Upper lobe of left lung (tissue), 6 donors: ENCODE measurements around the gene PRC1. TPM values are rescaled to one million over a fixed set of nuclear protein-coding genes. Genes with fewer than 3 reads are reported as not detected.

Source experiments
- ATAC-seq, 2 donors: fragments of 200-7000 bp; cut with Tn5 transposase; one replicate each; pipeline ENCODE4 v1.9.1; 2022; ENCODE audit warnings: mild to moderate bottlenecking in 2 of 2, moderate library complexity in 2 of 2; ENCODE audit not compliant: low FRiP score in 2 of 2
- DNase-seq, 2 donors: peaks; one replicate each; pipeline ENCODE4 v3.0.0-alpha.2; 2019 to 2020
- H3K27ac ChIP-seq, 4 donors: fragments of 200-600 bp; sonication (generic); one replicate each; pipeline ENCODE4 v1.5.1; 2016 to 2019
- H3K27me3 ChIP-seq, 4 donors: fragments of 200-600 bp; sonication (generic); one replicate each; pipeline ENCODE4 v1.5.1; 2017 to 2019
- H3K36me3 ChIP-seq, 4 donors: fragments of 200-600 bp; sonication (generic); one replicate each; pipeline ENCODE4 v1.5.1; 2016 to 2019
- H3K4me1 ChIP-seq, 4 donors: fragments of 200-600 bp; sonication (generic); one replicate each; pipeline ENCODE4 v1.5.1; 2018 to 2019
- H3K4me3 ChIP-seq, 4 donors: fragments of 200-600 bp; sonication (generic); one replicate each; pipeline ENCODE4 v1.5.1; 2017 to 2019; ENCODE audit warnings: mild to moderate bottlenecking in 2 of 4, moderate library complexity in 1 of 4
- H3K9me3 ChIP-seq, 4 donors: fragments of 200-600 bp; sonication (generic); one replicate each; pipeline ENCODE4 v1.5.1; 2018 to 2019
- EP300 ChIP-seq, 4 donors: sonication (generic); formaldehyde crosslinking; IDR thresholded peaks; one replicate each; pipeline ENCODE4 v1.5.1; 2017; ENCODE audit warnings: antibody characterized with exemption in 4 of 4, control low read depth in 2 of 4
- POLR2A ChIP-seq, 4 donors: fragments of 450-650 bp; IDR thresholded peaks; one replicate each; pipeline ENCODE4 v1.5.1; 2016 to 2017; ENCODE audit warnings: antibody characterized with exemption in 4 of 4, mild to moderate bottlenecking in 2 of 4
- POLR2AphosphoS5 ChIP-seq, 2 donors: sonication (generic); formaldehyde crosslinking; IDR thresholded peaks; one replicate each; pipeline ENCODE4 v1.5.1; 2017; ENCODE audit warnings: antibody characterized with exemption in 2 of 2
- WGBS, 2 donors: methylation state at CpG; one replicate each; pipeline ENCODE4 v1.1.5; 2017 to 2018; 5-methylcytosine and 5-hydroxymethylcytosine counted together
- total RNA-seq, 6 donors: library from RNA; depleted of rRNA in 4 of 6; stranded (reverse); fragments of >200 nt in 4 of 6; gene quantifications; one replicate each; pipeline versions ENCODE4 v1.1.0 to v1.2.1, GENCODE V29; 2016 to 2021
- TF ChIP-seq, protein P1 (sequence below), 6 experiments: fragments of 450-650 bp in 4 of 6; fragments of 200-600 bp in 2 of 6; sonication (generic) in 2 of 6; IDR thresholded peaks; one replicate each; pipeline ENCODE4 v1.5.1; 2016 to 2019; ENCODE audit warnings: antibody characterized with exemption in 6 of 6
- donor health status: DM: no; HTN: no; CAD: no; lungs with moderate emphysema.
- donor health status: DM: no; HTN: yes; CAD: no; lungs with severe emphysema.

The PRC1 gene
- total RNA-seq, 6 donors from 2014 or later, result 4.1 to 20.0 (median 10.7) TPM

DNA sequence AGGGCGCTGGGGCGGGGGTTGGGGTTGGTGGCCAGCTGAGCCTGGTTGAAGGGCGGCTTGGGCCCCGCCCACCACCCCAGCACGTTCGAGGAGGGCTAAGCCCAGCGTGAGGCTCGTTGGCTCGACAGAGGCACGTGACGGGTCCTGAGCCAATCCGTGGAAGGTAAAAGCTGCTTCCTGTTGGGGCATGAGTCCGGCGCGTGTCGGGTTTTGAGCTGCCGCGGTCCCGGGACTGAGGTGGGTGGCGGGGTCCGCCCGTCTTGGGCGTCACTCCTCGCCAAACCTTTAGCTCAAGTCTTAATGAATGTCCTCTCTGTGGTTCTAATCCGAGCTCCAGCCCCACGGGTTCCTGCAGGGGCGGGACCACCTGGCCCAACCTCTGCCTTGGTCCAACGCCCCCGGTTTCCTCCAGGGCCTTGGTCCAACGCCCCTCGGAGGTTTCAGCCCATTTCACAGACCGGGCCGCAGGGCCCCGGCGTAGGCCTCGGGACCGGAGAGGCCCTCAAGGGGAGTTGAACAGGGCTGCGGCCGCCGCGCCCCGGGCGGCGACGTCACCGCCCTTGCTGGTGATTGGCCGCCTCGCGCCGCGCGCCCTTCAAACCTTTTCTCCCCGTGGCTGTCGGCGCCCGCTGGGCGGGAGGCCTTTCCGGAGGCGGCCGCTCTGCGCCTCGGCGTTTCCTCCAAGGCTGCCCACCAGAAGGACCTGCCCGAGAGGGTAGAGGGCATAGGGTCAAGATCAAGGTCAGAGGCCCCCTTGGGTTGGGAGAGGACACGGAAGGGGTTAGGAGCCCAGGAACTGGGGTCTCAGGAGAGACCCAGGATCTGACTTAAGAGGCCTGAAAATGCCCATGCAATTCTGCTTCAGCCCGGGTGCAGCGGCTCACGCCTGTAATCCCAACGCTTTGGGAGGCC, 39.4 kb downstream of the PRC1 start, which contains the start of gene RCCD1:
TSS of gene RCCD1 (plus strand) at position 173 of the 912 bp plus-strand sequence. CDS start 1,851 bp downstream, outside the sequence.
- peaks cover 5 to 41% (median 32%) of the 10 kb centered on the region in 4 donors for H3K36me3 ChIP-seq
- ATAC-seq (peak; percentile 95 to 97), DNase-seq (peak; percentile 98 to 99)
- peak within 1 kb of the TSS; percentile 55 to 89 (median 74) for H3K4me3 ChIP-seq
- H3K4me1 ChIP-seq, result peaks cover 23 to 35% (median 25%) of the 10 kb centered on the region in 4 donors
- H3K9me3 ChIP-seq, result no peaks in the 10 kb centered on the region
- no peaks in the 10 kb centered on the region for H3K27me3 ChIP-seq
- TF ChIP-seq, protein P1, sequence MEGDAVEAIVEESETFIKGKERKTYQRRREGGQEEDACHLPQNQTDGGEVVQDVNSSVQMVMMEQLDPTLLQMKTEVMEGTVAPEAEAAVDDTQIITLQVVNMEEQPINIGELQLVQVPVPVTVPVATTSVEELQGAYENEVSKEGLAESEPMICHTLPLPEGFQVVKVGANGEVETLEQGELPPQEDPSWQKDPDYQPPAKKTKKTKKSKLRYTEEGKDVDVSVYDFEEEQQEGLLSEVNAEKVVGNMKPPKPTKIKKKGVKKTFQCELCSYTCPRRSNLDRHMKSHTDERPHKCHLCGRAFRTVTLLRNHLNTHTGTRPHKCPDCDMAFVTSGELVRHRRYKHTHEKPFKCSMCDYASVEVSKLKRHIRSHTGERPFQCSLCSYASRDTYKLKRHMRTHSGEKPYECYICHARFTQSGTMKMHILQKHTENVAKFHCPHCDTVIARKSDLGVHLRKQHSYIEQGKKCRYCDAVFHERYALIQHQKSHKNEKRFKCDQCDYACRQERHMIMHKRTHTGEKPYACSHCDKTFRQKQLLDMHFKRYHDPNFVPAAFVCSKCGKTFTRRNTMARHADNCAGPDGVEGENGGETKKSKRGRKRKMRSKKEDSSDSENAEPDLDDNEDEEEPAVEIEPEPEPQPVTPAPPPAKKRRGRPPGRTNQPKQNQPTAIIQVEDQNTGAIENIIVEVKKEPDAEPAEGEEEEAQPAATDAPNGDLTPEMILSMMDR (IDR thresholded peaks at IDR 0.05), result peak in 1 of 6 experiments; percentile 31
- TF ChIP-seq POLR2AphosphoS5 (IDR thresholded peaks at IDR 0.05) (peak; percentile 58 to 67), POLR2A (IDR thresholded peaks at IDR 0.05) (peak in 2 of 4 donors; percentile 74 to 76), EP300 (IDR thresholded peaks at IDR 0.05) (no peak)
- H3K27ac ChIP-seq, result peak within 1 kb of the TSS; percentile 76 to 95 (median 87)
- WGBS, 2 donors, result 3 to 5% methylated on average over 31 to 43 of the region's 69 CpGs

DNA sequence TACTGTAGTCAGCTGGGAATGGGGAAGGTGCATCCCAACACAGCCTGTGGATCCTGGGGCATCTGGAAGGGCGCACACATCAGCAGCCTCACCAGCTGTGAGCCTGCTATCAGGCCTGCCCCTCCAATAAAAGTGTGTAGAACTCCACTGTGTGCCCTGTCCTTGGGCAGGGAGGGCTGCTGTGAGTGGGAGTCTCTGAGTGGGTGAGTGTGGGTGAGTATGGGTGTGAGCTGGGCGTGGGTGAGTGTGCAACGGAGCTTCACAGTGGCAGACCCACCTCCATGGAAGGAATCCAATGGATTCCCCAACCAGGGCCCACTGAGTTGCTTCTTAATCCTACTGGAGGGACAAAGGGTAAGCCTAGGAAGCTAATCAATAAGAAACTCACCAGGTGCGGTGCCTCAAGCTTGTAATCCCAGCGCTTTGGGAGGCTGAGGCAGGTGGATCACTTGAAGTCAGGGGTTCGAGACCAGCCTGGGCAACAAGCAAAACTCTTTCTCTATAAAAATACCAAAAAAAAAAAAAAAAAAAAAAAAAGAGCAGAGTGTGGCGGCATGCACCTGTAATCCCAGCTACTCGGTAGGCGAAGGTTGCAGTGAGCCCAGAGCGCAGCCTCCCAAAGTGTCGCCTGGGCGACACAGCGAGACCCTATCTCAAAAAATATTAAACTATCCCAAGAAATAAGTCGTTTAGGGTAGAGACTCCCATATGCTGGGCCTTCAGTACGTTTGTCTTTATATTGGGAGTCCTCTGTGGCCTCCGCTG, 40.2 kb downstream of the PRC1 start:
- ATAC-seq, result no peak
- TF ChIP-seq, protein P1 (IDR thresholded peaks at IDR 0.05), result no peak
- TF ChIP-seq POLR2A (IDR thresholded peaks at IDR 0.05), result no peak
- TF ChIP-seq POLR2AphosphoS5 (IDR thresholded peaks at IDR 0.05), result no peak
- TF ChIP-seq EP300 (IDR thresholded peaks at IDR 0.05), result no peak
- Histone ChIP-seq H3K4me1 (peaks cover 23 to 35% (median 25%) of the 10 kb centered on the region in 4 donors), H3K27ac (peak overlapping the region in 3 of 4 donors; percentile 76 to 95 (median 85)), H3K4me3 (peak overlapping the region in 3 of 4 donors; percentile 55 to 85 (median 64)), H3K9me3 (no peaks in the 10 kb centered on the region), H3K27me3 (no peaks in the 10 kb centered on the region), H3K36me3 (peaks cover 12 to 48% (median 41%) of the 10 kb centered on the region in 4 donors)
- no peak for DNase-seq
- WGBS, 2 donors, result 77 to 81% methylated on average over 14 to 15 of the region's 16 CpGs

GRCh38 chr15:90952901-90953677, 41.2 kb downstream of the PRC1 start:
- TF ChIP-seq POLR2AphosphoS5 (IDR thresholded peaks at IDR 0.05), result no peak
- TF ChIP-seq, protein P1 (IDR thresholded peaks at IDR 0.05), result no peak
- no peak for TF ChIP-seq EP300 (IDR thresholded peaks at IDR 0.05)
- no peak for TF ChIP-seq POLR2A (IDR thresholded peaks at IDR 0.05)
- Histone ChIP-seq H3K4me1 (peaks cover 23 to 35% (median 25%) of the 10 kb centered on the region in 4 donors), H3K27me3 (no peaks in the 10 kb centered on the region), H3K27ac (no peak overlapping the region), H3K36me3 (peaks cover 12 to 58% (median 49%) of the 10 kb centered on the region in 4 donors), H3K9me3 (no peaks in the 10 kb centered on the region), H3K4me3 (no peak overlapping the region)
- DNase-seq (peak in 1 of 2 donors; percentile 46), ATAC-seq (no peak)
- WGBS, 2 donors, result 95 to 97% methylated on average over 6 to 14 of the region's 14 CpGs

DNA sequence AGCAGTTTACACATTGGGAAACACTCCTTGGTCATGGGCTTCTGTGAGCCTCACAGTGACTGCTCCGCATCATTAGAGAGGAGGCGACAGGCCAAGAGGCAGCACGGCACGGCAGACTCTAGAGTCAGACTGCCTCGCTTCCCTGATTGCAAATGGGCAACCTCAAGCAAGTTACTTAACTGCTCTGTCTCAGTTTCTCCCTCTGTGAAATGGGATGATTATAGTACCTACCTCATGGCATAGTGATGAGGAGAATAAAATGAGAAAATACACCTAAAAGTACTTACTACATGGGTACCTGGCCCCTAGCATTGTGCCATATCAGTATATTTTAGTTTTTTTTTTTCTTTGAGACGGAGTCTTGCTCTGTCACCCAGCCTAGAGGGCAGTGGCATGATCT, 43.7 kb downstream of the PRC1 start:
- Histone ChIP-seq H3K4me3 (no peak overlapping the region), H3K27me3 (no peaks in the 10 kb centered on the region), H3K27ac (no peak overlapping the region), H3K4me1 (peaks cover 6 to 13% (median 10%) of the 10 kb centered on the region in 4 donors), H3K9me3 (no peaks in the 10 kb centered on the region), H3K36me3 (peaks cover 25 to 82% (median 69%) of the 10 kb centered on the region in 4 donors)
- 97 to 100% methylated on average over 2 to 6 of the region's 6 CpGs for WGBS, 2 donors
- TF ChIP-seq, protein P1 (IDR thresholded peaks at IDR 0.05), result no peak
- no peak for TF ChIP-seq POLR2A (IDR thresholded peaks at IDR 0.05)
- TF ChIP-seq POLR2AphosphoS5 (IDR thresholded peaks at IDR 0.05), result no peak
- no peak for TF ChIP-seq EP300 (IDR thresholded peaks at IDR 0.05)
- no peak for ATAC-seq
- DNase-seq, result no peak
